GM08714 (cell line): Measurements from ENCODE around the gene TAC4.

Experiments used
- H3K4me3 ChIP-seq: fragments of 200-500 bp; sonication (Bioruptor generic); 2 replicates; pipeline ENCODE4 v1.5.1; 2014; ENCODE audit warnings: mild to moderate bottlenecking, low read length, inconsistent platforms
- ZNF274 ChIP-seq: IDR thresholded peaks from 2 replicates; pipeline ENCODE4 v1.6.1; 2012; ENCODE audit warnings: mild to moderate bottlenecking, low read depth, low read length

TAC4 gene

GRCh38 chr17:49881054-49881402 lies 33.2 kb upstream of the TAC4 start:
- no peak for TF ChIP-seq ZNF274
- no peak overlapping the region for H3K4me3 ChIP-seq

- no peak for TF ChIP-seq ZNF274
- no peak overlapping the region for H3K4me3 ChIP-seq
Observed at GRCh38 chr17:49880291-49881053, 32.6 kb upstream of the TAC4 start.

- H3K4me3 ChIP-seq = no peak overlapping the region
- no peak for TF ChIP-seq ZNF274
Observed at GRCh38 chr17:49878931-49879904, 31.3 kb upstream of the TAC4 start.

- no peak for TF ChIP-seq ZNF274
- H3K4me3 ChIP-seq = no peak overlapping the region
Observed at GRCh38 chr17:49875685-49876084, 27.8 kb upstream of the TAC4 start.

GRCh38 chr17:49874911-49875310 lies 27.0 kb upstream of the TAC4 start:
- H3K4me3 ChIP-seq = no peak overlapping the region
- TF ChIP-seq ZNF274 = no peak

- TF ChIP-seq ZNF274 = no peak
Observed at GRCh38 chr17:49873926-49874325, 26.1 kb upstream of the TAC4 start.

GRCh38 chr17:49873466-49873865 lies 25.6 kb upstream of the TAC4 start:
- H3K4me3 ChIP-seq = no peak overlapping the region
- no peak for TF ChIP-seq ZNF274

More at GRCh38 chr17:49873926-49874325, 26.1 kb upstream of the TAC4 start:
- no peak overlapping the region for H3K4me3 ChIP-seq

GRCh38 chr17:49872754-49873377 lies 25.0 kb upstream of the TAC4 start:
- H3K4me3 ChIP-seq = no peak overlapping the region
- TF ChIP-seq ZNF274 = no peak

- TF ChIP-seq ZNF274 = no peak
- H3K4me3 ChIP-seq = no peak overlapping the region
Observed at GRCh38 chr17:49871211-49871610, 23.3 kb upstream of the TAC4 start.

GRCh38 chr17:49870298-49870697 lies 22.4 kb upstream of the TAC4 start:
- H3K4me3 ChIP-seq = no peak overlapping the region
- TF ChIP-seq ZNF274 = no peak

- no peak for TF ChIP-seq ZNF274
- no peak overlapping the region for H3K4me3 ChIP-seq
Observed at GRCh38 chr17:49869038-49869374, 21.1 kb upstream of the TAC4 start.

- no peak overlapping the region for H3K4me3 ChIP-seq
- TF ChIP-seq ZNF274 = no peak
Observed at GRCh38 chr17:49866882-49867413, 19.1 kb upstream of the TAC4 start.

GRCh38 chr17:49866019-49866380 lies 18.1 kb upstream of the TAC4 start:
- no peak overlapping the region for H3K4me3 ChIP-seq
- no peak for TF ChIP-seq ZNF274

GRCh38 chr17:49862781-49863331 lies 15.0 kb upstream of the TAC4 start:
- no peak for TF ChIP-seq ZNF274
- no peak overlapping the region for H3K4me3 ChIP-seq
